Left cardiac atrium (tissue), 4 donors: ENCODE measurements around the gene PTBP1. TPM values are rescaled to one million over a fixed set of nuclear protein-coding genes. Genes with fewer than 3 reads are reported as not detected.

Experiments
- ATAC-seq, 2 donors: fragments of 200-7000 bp; cut with Tn5 transposase; one replicate each; pipeline ENCODE4 v1.9.1; 2020; ENCODE audit warnings: mild to moderate bottlenecking in 2 of 2, moderate library complexity in 2 of 2
- DNase-seq: peaks from one replicate; pipeline ENCODE4 v3.0.0-alpha.2; 2020
- intact Hi-C, 2 donors: fragments of 100-400 bp; cut with DNase I; formaldehyde crosslinking; loops; one replicate each; pipeline versions ENCODE4 v1.14.1 to v1.15.1; 2022 to 2023
- total RNA-seq, 2 donors: library from RNA; stranded (reverse); fragmentation: NEBNext Ultra II Directional; extraction: Animal tissue kit (Norgen Biotek cat#: 25700); gene quantifications; one replicate each; pipeline ENCODE4 v1.2.1, GENCODE V29; 2021
- donor health status: DM: no; HTN: yes; CAD: no.
- donor health status: DM: no; HTN: yes; CAD: no; lungs with severe emphysema.
- donor health status: DM: yes; HTN: yes; CAD: no.
- donor health status: Dilated cardiomyopathy.

PTBP1 gene
- total RNA-seq, 2 donors from 2014 or later, result 90.1 to 131 TPM

- DNase-seq (peak; percentile 22), ATAC-seq (no peak)
- intact Hi-C loops, result no loop called here
These were observed 7.3 kb downstream of the PTBP1 start for GRCh38 chr19:804419-805165.

DNA sequence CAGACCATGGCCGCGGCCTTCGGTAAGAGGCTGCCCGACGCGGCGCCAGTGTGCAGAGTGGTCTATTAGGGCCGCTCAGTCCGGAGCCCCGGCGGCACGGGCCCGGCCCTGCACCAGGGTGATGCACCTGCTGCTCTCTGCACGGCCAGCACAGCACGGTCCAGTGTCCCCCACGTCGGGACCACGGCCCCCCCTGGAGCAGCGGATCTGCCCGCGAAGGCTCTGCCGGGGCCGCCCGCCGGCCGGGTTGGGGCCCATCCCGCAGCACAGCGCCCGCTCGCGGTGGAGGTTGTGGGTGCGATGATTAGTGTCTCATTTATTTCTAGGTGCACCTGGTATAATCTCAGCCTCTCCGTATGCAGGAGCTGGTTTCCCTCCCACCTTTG is 7.9 kb downstream of the PTBP1 start:
- ATAC-seq, result no peak
- intact Hi-C loops, result no loop called here
- peak; percentile 18 for DNase-seq

GRCh38 chr19:805600-806550 is 8.6 kb downstream of the PTBP1 start:
- no peak for ATAC-seq
- intact Hi-C loops, result no loop called here
- DNase-seq, result peak; percentile 23

DNA sequence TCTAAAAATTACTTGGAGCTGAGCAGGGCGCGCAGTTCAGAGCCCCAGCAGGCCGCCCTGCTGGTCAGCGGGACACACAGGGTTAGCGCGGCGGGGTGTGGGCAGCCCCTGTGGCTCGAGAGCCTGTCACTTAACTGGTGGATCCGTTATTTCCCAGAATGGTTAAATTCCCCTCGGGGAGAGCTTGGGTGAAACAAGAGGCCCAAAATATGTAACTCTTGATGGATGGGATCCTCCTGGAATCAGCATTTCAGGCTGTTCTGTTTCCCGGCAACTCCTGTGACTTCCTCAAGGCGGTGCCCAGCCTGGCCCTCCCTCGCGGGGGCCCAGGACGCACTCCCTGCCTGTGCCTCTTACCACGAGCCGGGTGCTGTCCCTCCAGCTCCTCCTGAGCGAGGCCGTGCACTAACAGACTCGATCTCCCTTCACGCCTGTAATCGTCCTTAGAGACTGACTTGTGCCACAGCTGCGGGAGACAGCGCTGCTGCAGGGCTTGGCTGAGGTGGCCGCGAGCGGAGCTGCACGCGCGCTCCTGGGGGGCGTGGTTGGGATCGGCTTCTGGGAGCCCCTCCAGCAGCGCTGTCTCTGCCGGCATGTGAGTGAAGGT is 9.7 kb downstream of the PTBP1 start:
- ATAC-seq, result no peak
- intact Hi-C loops, result no loop called here
- DNase-seq, result peak; percentile 20

DNA sequence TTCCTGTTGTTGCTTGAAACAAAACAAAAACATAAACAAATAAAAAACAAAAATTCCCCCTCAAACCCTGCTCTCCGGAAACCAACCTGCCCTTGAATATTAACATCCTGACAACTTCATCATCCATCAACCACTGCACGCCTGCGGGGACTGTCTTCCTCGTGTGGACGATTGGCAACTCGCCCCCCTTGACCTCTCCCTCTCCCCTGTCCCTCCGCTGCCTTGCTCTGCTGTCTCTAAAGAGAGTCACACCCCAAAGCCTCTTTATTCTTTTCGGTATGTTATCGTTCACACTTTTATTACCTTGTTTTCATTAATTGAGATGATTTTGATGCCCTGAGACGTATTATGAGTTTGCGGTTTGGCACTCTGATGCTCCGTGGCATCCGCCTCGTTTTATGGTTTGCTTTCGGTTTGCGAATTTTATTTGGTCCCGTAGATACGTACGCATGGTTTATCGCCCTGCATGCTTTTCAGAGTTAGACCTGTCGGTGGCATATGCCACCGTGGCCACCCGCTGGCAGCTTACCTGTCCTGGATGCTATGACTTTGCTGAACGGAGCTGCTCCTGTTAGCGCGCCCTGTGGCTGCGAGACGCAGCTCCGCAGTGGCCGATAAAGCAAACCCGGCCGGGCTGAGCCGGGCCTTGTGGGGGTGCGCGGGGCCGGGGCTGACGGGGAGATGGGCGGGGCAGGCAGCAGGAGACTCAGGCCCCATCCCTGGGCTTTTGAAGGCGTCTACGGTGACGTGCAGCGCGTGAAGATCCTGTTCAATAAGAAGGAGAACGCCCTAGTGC is 10.6 kb downstream of the PTBP1 start:
- peak; percentile 21 for DNase-seq
- intact Hi-C loops, result no loop called here
- ATAC-seq, result no peak

GRCh38 chr19:808423-808775 is 11.1 kb downstream of the PTBP1 start:
- intact Hi-C loops, result no loop called here
- ATAC-seq, result no peak
- no peak for DNase-seq

- intact Hi-C loops, result no loop called here
- ATAC-seq (no peak), DNase-seq (no peak)
These were observed 13.0 kb downstream of the PTBP1 start for GRCh38 chr19:810077-810855.

GRCh38 chr19:810883-811489 is 13.7 kb downstream of the PTBP1 start:
- DNase-seq (no peak), ATAC-seq (no peak)

DNA sequence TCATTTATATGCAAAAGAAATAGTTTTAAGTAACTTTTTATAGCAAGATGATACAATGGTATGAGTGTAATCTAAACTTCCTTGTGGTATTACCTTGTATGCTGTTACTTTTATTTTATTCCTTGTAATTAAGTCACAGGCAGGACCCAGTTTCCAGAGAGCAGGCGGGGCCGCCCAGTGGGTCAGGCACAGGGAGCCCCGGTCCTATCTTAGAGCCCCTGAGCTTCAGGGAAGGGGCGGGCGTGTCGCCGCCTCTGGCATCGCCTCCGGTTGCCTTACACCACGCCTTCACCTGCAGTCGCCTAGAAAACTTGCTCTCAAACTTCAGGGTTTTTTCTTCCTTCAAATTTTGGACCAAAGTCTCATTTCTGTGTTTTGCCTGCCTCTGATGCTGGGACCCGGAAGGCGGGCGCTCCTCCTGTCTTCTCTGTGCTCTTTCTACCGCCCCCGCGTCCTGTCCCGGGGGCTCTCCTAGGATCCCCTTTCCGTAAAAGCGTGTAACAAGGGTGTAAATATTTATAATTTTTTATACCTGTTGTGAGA is 14.3 kb downstream of the PTBP1 start:
- ATAC-seq (no peak), DNase-seq (no peak)
- intact Hi-C loops, result no loop called here

More at GRCh38 chr19:810883-811489, 13.7 kb downstream of the PTBP1 start:
- intact Hi-C loops, result no loop called here

- DNase-seq (no peak), ATAC-seq (no peak)
- intact Hi-C loops, result no loop called here
These were observed 14.9 kb downstream of the PTBP1 start for GRCh38 chr19:812049-812746.

DNA sequence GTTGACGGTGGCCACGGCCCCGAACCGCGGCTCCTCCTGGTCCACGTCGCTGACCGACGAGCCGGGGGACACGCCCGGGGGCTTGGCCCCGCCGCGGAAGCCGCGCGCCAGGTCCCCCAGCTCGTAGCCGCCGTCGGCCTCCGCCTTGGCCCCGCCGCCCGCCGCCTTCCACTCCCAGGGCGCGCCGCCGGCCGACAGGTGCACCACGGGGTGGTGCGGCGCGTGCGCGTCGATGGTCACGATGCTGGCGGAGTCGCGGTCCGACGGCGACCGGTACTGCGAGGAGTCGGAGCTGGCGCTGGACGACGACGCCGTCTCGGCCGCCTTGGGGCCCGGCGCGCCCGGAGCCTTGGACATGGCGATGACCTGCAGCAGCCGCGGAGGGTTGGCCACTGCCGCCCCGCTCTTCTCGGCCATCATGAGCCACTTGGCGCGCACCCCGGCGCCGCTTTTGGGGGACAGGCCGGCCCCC is 15.5 kb downstream of the PTBP1 start:
- intact Hi-C loops, result no loop called here
- ATAC-seq (no peak), DNase-seq (no peak)

- DNase-seq (no peak), ATAC-seq (peak; percentile 5 to 9)
- intact Hi-C loops, result no loop called here
These were observed 16.2 kb downstream of the PTBP1 start for GRCh38 chr19:813219-814151.

- intact Hi-C loops, result no loop called here
- DNase-seq (peak; percentile 40), ATAC-seq (peak in 1 of 2 donors; percentile 10)
These were observed 17.2 kb downstream of the PTBP1 start for GRCh38 chr19:814152-815078.

DNA sequence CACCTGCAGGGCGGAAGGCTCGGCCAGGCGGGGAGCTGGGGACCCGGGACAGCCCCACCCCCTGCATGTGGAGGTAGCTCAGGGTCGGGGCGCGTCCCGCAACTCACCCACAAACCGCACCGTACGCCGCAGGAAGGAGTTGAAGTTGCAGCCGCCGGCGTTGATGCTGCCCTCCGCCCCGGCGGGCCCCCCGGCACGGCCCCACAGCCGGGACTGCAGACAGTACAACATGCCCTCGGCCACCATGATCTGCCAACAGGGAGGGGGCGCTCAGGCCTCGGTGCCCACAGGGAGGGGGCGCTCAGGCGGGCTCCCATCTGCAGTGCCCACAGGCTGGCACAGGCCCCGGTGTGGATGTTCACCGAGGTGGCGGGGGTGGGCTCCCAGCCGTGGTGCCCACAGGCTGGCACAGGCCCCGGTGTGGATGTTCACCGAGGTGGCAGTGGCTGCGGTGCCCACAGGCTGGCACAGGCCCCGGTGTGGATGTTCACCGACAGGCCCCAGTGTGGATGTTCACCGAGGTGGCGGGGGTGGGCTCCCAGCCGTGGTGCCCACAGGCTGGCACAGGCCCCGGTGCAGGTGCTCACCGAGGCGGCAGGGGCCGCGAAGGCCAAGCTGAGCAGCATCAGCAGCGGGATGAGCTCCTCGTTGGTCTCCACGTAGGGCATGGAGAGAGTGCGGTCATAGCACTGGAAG is 18.0 kb downstream of the PTBP1 start:
- peak; percentile 2 to 14 for ATAC-seq
- intact Hi-C loops, result no loop called here
- no peak for DNase-seq
